Ectodermal cell (in vitro differentiated cells): Measurements from ENCODE around the gene NEXN.
"Not testable (repeated sequence)": the region's sequence is repeated elsewhere in the genome, so short reads cannot be mapped to it uniquely, and the experiment has no call there.

Experiments
- H3K27ac ChIP-seq: 2 replicates; pipeline ENCODE4 v1.7.0; 2013; ENCODE audit warnings: mild to moderate bottlenecking, low read depth, low read length; ENCODE audit not compliant: insufficient read depth, poor library complexity, severe bottlenecking
- H3K27me3 ChIP-seq: 2 replicates; pipeline ENCODE4 v1.7.0; 2013; ENCODE audit warnings: mild to moderate bottlenecking, low read length; ENCODE audit not compliant: insufficient read depth, control insufficient read depth, poor library complexity, severe bottlenecking
- H3K36me3 ChIP-seq: one replicate; pipeline ENCODE4 v1.7.0; 2013; ENCODE audit warnings: low read length; ENCODE audit not compliant: control insufficient read depth, insufficient read depth
- H3K4me1 ChIP-seq: one replicate; pipeline ENCODE4 v1.7.0; 2013; ENCODE audit warnings: low read length; ENCODE audit not compliant: control insufficient read depth, insufficient read depth
- H3K4me3 ChIP-seq: 2 replicates; pipeline ENCODE4 v1.7.0; 2013; ENCODE audit warnings: low read depth, low read length, control low read depth; ENCODE audit not compliant: insufficient read depth
- H3K9me3 ChIP-seq: 2 replicates; pipeline ENCODE4 v1.7.0; 2013; ENCODE audit warnings: mild to moderate bottlenecking, low read length, moderate library complexity; ENCODE audit not compliant: control insufficient read depth
- WGBS, 2 experiments: methylation state at CpG; one replicate each; pipeline ENCODE4 v1.1.7; 2013; ENCODE audit warnings: missing lambda C conversion rate in 2 of 2; 5-methylcytosine and 5-hydroxymethylcytosine counted together

The NEXN gene

DNA sequence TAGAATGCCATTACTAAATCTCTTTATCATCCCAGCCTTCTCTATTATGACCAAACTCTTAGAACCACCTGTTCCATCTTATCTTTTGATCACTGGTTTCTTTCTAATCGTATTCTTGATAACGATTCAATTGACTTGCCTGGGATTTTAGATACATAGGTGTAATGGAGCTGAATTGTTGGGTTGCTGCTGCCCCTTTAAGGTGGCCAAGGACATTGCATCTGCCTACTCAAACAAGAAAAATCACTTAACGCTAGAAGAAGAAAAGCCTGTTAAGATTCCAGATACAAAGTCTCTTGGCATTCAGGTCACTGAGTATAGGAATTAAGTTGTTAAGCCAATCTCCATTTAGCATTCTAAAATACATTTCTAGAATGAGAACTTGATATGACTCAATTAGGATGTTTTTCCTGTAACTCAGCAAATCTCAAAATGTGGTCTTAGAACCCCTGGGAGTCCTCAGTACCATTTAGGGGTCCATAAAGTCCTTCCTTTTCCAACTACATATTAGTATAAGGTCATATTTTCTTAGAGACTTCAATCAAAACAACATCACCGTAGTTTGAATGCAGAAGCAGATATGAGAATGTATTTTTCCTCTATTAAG lies 12.4 kb downstream of the NEXN start:
- WGBS, 2 experiments: 39 to 80% methylated on average over 3 of the region's 4 CpGs
- H3K27ac ChIP-seq: no peak overlapping the region
- H3K36me3 ChIP-seq: no peaks in the 10 kb centered on the region
- H3K27me3 ChIP-seq: no peaks in the 10 kb centered on the region
- H3K4me3 ChIP-seq: no peak overlapping the region
- no peaks in the 10 kb centered on the region for H3K9me3 ChIP-seq
- no peaks in the 10 kb centered on the region for H3K4me1 ChIP-seq

DNA sequence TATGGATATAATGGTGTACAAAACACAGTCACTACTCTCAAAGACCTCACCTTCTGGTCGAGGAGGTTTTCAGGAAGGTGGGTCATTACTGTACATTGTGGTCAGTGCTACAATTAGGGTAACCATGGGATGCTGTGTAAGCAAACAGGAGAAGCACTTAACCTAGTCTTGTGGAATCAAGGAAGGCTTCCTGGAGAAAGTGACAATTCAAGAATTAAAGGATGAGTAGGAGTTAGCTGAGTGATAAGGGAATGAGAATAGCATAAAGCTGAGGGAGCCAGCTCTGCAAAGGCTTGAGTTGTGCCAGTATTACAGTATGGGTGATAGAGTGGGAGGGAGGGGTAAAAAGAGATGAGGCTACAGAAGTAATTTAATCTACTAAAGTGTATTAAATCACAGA lies 17.2 kb downstream of the NEXN start:
- Histone ChIP-seq H3K27me3 (no peaks in the 10 kb centered on the region), H3K36me3 (no peaks in the 10 kb centered on the region), H3K4me3 (no peak overlapping the region), H3K9me3 (no peaks in the 10 kb centered on the region), H3K27ac (no peak overlapping the region), H3K4me1 (no peaks in the 10 kb centered on the region)
- WGBS, 2 experiments: 94 to 100% methylated on average over 1 of the region's 1 CpG

- Histone ChIP-seq H3K4me1 (no peaks in the 10 kb centered on the region), H3K27me3 (no peaks in the 10 kb centered on the region)
Measured at GRCh38 chr1:77906019-77906545, 17.7 kb downstream of the NEXN start.

GRCh38 chr1:77906624-77907023 lies 18.2 kb downstream of the NEXN start:
- H3K9me3 ChIP-seq: no peaks in the 10 kb centered on the region
- H3K36me3 ChIP-seq: no peaks in the 10 kb centered on the region
- no peaks in the 10 kb centered on the region for H3K4me1 ChIP-seq
- no peak overlapping the region for H3K27ac ChIP-seq
- H3K4me3 ChIP-seq: no peak overlapping the region
- H3K27me3 ChIP-seq: no peaks in the 10 kb centered on the region
- WGBS, 2 experiments: 96 to 100% methylated on average over 1 of the region's 1 CpG

More at GRCh38 chr1:77906019-77906545, 17.7 kb downstream of the NEXN start:
- WGBS, 2 experiments: 92% methylated on average over 2 of the region's 2 CpGs; no CpG with 5 or more reads in 1 of the 2 experiments
- no peaks in the 10 kb centered on the region for H3K36me3 ChIP-seq
- no peaks in the 10 kb centered on the region for H3K9me3 ChIP-seq
- no peak overlapping the region for H3K27ac ChIP-seq
- H3K4me3 ChIP-seq: no peak overlapping the region

- Histone ChIP-seq H3K4me1 (no peaks in the 10 kb centered on the region), H3K9me3 (no peaks in the 10 kb centered on the region), H3K27me3 (no peaks in the 10 kb centered on the region), H3K27ac (no peak overlapping the region), H3K36me3 (no peaks in the 10 kb centered on the region), H3K4me3 (no peak overlapping the region)
- 89 to 97% methylated on average over 4 of the region's 4 CpGs for WGBS, 2 experiments
Measured at GRCh38 chr1:77910116-77910515, 21.7 kb downstream of the NEXN start.

GRCh38 chr1:77918918-77919317 lies 30.5 kb downstream of the NEXN start:
- not testable (repeated sequence) for H3K4me3 ChIP-seq, H3K9me3 ChIP-seq
- 85 to 93% methylated on average over 5 of the region's 5 CpGs for WGBS, 2 experiments

DNA sequence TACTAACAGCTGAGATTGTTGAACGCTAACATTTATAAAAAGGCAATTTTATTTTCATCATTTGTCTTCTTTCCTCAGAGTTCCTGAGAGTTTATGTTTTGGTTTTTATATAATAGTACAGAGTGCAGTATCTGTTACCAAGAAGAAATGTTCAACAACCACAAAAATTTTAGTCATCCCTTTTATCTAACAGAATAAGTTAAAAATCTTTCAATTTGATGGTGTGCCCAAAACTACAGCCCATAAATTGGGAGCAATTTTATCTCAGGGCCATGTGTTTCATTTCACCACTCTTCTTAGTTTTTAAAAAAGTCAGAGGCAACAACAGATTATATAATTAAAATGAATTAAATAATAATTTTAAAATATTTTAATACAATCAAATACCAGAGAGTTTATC lies 37.1 kb downstream of the NEXN start:
- Histone ChIP-seq H3K9me3 (no peaks in the 10 kb centered on the region), H3K4me1 (no peaks in the 10 kb centered on the region), H3K4me3 (no peak overlapping the region), H3K36me3 (no peaks in the 10 kb centered on the region), H3K27me3 (no peaks in the 10 kb centered on the region), H3K27ac (no peak overlapping the region)
- 100% methylated on average over 1 of the region's 1 CpG; no CpG with 5 or more reads in 1 of the 2 experiments for WGBS, 2 experiments

More at GRCh38 chr1:77918918-77919317, 30.5 kb downstream of the NEXN start:
- not testable (repeated sequence) for H3K4me1 ChIP-seq, H3K27ac ChIP-seq, H3K36me3 ChIP-seq, H3K27me3 ChIP-seq

DNA sequence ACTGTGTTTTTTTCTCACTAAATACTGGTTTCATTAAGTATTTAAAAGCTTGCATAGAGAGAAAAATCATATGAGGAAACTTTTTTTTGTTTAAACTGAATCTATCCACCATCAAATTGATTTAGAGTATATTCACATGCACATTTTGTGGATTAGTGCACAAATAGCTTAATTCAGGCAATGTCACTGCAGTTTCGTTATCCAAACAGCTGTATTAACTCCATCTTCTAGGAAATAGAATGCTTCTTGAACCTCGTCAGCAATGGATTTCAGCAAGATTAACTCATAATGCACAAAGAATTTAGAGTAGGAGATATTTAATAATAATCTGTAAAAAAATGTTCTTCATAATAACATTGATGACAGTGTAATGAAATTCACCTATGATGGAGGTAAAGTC lies 37.5 kb downstream of the NEXN start:
- 100% methylated on average over 1 to 2 of the region's 2 CpGs for WGBS, 2 experiments
- Histone ChIP-seq H3K36me3 (no peaks in the 10 kb centered on the region), H3K9me3 (no peaks in the 10 kb centered on the region)

GRCh38 chr1:77926561-77927357 lies 38.3 kb downstream of the NEXN start:
- Histone ChIP-seq H3K27me3 (no peaks in the 10 kb centered on the region), H3K4me3 (no peak overlapping the region), H3K27ac (no peak overlapping the region), H3K36me3 (no peaks in the 10 kb centered on the region), H3K4me1 (no peaks in the 10 kb centered on the region), H3K9me3 (no peaks in the 10 kb centered on the region)
- 90% methylated on average over 10 to 12 of the region's 13 CpGs for WGBS, 2 experiments

More for the DNA sequence above, 37.5 kb downstream of the NEXN start:
- Histone ChIP-seq H3K27ac (no peak overlapping the region), H3K4me1 (no peaks in the 10 kb centered on the region), H3K4me3 (no peak overlapping the region), H3K27me3 (no peaks in the 10 kb centered on the region)

DNA sequence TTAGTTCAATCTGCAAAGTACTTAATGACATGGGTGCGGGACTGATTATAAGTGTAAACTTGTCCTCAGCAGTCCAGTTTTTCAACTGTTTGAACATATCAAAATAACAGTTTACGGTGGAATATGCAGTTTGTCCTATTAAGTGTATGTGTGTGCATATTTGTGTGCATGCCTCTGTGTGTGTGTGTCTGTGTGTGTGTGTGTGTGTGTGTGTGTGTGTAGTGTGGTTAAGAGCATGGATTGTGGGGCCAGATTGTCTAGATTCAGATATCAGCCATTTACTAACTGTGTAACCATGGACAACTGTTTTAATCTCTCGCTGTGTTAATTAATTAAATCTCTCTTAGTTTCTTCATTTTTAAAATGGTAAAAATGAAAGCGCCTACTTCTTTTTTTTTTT lies 39.0 kb downstream of the NEXN start:
- WGBS, 2 experiments: 91 to 96% methylated on average over 2 to 3 of the region's 4 CpGs

More for the DNA sequence above, 39.0 kb downstream of the NEXN start:
- no peaks in the 10 kb centered on the region for H3K4me1 ChIP-seq
- no peaks in the 10 kb centered on the region for H3K36me3 ChIP-seq
- no peaks in the 10 kb centered on the region for H3K9me3 ChIP-seq
- no peak overlapping the region for H3K27ac ChIP-seq
- no peaks in the 10 kb centered on the region for H3K27me3 ChIP-seq
- no peak overlapping the region for H3K4me3 ChIP-seq
